ENCODE results near the gene ASPSCR1. TPM values are rescaled to one million over a fixed set of nuclear protein-coding genes. Genes with fewer than 3 reads are reported as not detected.

ASPSCR1 gene
- total and polyA plus RNA-seq, 9 of the 15 experiments (the other 6 are each of a cell fraction or from before 2014, with no cell fraction given) = 0.90 to 36.9 (median 11.6) TPM

DNA sequence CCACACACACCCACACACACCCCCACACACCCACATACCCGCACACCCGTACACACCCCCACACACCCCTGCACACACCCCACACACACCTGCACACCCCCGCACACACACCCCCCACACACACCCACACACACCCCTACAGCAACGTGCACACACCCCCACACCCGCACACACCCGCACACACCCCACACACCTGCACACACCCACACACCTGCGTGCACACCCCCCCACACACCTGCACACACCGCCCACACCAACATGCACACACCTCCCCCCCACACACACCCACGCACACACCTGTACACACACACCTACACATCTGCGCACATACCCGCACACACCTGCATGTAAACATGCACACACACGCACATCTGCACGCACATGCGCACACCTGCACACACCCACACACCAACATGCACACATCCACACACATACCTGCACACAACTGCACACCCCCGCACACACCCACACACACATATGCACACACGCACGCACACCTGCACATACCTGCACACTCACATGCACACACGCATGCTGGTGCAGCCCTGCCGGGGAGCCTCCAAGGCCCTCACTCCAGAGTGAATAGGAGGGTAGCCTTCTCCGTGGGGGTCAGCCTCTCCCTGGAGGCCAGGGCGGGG, 7.5 kb downstream of the ASPSCR1 start (continued):
- TF ChIP-seq ZNF551 (CRISPR knock-in tag; IDR thresholded peaks at IDR 0.05) = no peak
- TF ChIP-seq ZBTB43 (CRISPR knock-in tag; IDR thresholded peaks at IDR 0.05) = peak; percentile 96

DNA sequence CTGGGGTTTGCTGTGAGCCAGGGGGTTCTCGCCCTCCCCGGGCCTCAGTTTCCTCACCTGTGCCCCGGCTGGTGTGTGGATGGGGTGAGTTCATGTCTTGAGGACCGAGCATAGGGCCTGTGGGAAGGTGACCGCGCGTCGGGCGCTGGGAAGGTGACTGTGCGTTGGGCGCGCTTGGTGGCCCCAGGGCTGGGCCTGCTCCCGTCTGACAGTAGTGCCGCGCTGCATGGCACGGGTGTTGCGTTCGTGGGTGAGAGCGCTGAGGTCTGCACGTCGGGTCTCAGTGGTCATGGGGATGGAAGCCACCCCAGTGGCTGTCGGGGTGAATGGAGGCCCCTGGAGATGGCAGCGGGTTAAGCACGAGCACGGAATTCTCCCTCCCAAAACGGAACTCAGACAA, 9.2 kb downstream of the ASPSCR1 start:
- H2AFZ ChIP-seq (ENCODE audit: low read depth, low read length) = no peak overlapping the region
- no peaks in the 10 kb centered on the region for H3K27me3 ChIP-seq (ENCODE audit: control insufficient read depth in 2 of 2, insufficient read depth in 2 of 2, low read length in 2 of 2)
- no peak overlapping the region; a peak in 1 of 4 replicates for H3K9ac ChIP-seq (ENCODE audit: insufficient read depth in 1 of 2, low read depth in 2 of 2, low read length in 2 of 2)
- peaks cover 0 to 28% of the 10 kb centered on the region in 2 experiments; a peak in 2 of 5 replicates for H3K4me1 ChIP-seq (replicated peaks in 1 of 2; ENCODE audit: control insufficient read depth in 2 of 2, insufficient read depth in 2 of 2, low read length in 2 of 2)
- in situ Hi-C loops (cut with MboI) = no loop called here
- H3K9me1 ChIP-seq (ENCODE audit: control insufficient read depth, insufficient read depth, low read length) = no peaks in the 10 kb centered on the region
- FAIRE-seq = no peak
- CTCF ChIA-PET (ENCODE audit: low intra/inter-chr PET ratio) = no interaction called here
- no peak overlapping the region for H3K27ac ChIP-seq (ENCODE audit: extremely low read depth, low read depth, low read length)
- H3K36me3 ChIP-seq (ENCODE audit: control insufficient read depth, insufficient read depth, low read length) = peaks cover 28% of the 10 kb centered on the region; the same call in 2 of the 3 replicates
- DNase-seq (ENCODE audit: extremely low read depth in 1 of 4, low spot score in 3 of 4) = no peak
- intact Hi-C loops (cut with micrococcal nuclease) = no loop called here
- H4K20me1 ChIP-seq (replicated peaks; ENCODE audit: control insufficient read depth, insufficient read depth, low read length) = no peaks in the 10 kb centered on the region
- 94% methylated on average over 24 of the region's 26 CpGs for WGBS (ENCODE audit: insufficient coverage, low coverage, missing lambda C conversion rate)
- no peak for ATAC-seq
- no TSS peak for BruUV-seq (replicated peaks)
- H3K79me2 ChIP-seq (ENCODE audit: control insufficient read depth, insufficient read depth, low read length) = no peaks in the 10 kb centered on the region
- no peak overlapping the region for H3K4me2 ChIP-seq (ENCODE audit: insufficient read depth, low read length)
- no peak for TF ChIP-seq GATAD2B (IDR thresholded peaks at IDR 0.05; ENCODE audit: borderline replicate concordance)
- no peak for TF ChIP-seq PRMT5 (CRISPR knock-in tag; IDR thresholded peaks at IDR 0.05)
- TF ChIP-seq CREB3 (tag; conservative IDR thresholded peaks at IDR 0.05; ENCODE audit: low read depth) = no peak
- TF ChIP-seq NFRKB (IDR thresholded peaks at IDR 0.05; ENCODE audit: low read depth) = no peak
- TF ChIP-seq RBFOX2 (IDR thresholded peaks at IDR 0.05; ENCODE audit: low read depth, low read length) = peak; percentile 56
- no peak for TF ChIP-seq NR3C1 (CRISPR knock-in tag; IDR thresholded peaks at IDR 0.05)
- peak; percentile 24; the same call in 1 of the 2 replicates for TF ChIP-seq POLR2G (IDR thresholded peaks at IDR 0.05; ENCODE audit: low read depth, low read length)
- no peak for TF ChIP-seq PHF20 (IDR thresholded peaks at IDR 0.05; ENCODE audit: partially characterized antibody)
- TF ChIP-seq GTF2B (IDR thresholded peaks at IDR 0.05; ENCODE audit: extremely low read depth, insufficient read length) = no peak
- no peak for TF ChIP-seq ZNF133 (CRISPR knock-in tag; IDR thresholded peaks at IDR 0.05)
- TF ChIP-seq HMG20A (CRISPR knock-in tag; conservative IDR thresholded peaks at IDR 0.05) = no peak
- TF ChIP-seq HEY1 (CRISPR knock-in tag; IDR thresholded peaks at IDR 0.05; ENCODE audit: borderline replicate concordance) = no peak
- TF ChIP-seq ZNF274 (IDR thresholded peaks at IDR 0.05; ENCODE audit: borderline replicate concordance, low read depth, low read length) = no peak
- no peak for TF ChIP-seq SNRNP70 (optimal IDR thresholded peaks at IDR 0.05; ENCODE audit: low read depth, low read length)
- no peak for TF ChIP-seq NCOA4 (IDR thresholded peaks at IDR 0.05; ENCODE audit: partially characterized antibody)
- no peaks in the 10 kb centered on the region for H3K9me3 ChIP-seq (replicated peaks; ENCODE audit: control insufficient read depth, insufficient read depth, low read depth, low read length)
- POLR2A ChIA-PET = interaction anchor here (1.1 kb wide), 1 partner anchor 10 kb away, joined by 3 read pairs; no protein-coding TSS in a partner anchor
- H3K4me3 ChIP-seq = no peak overlapping the region

Measured in K562 (cell line).